Epithelial cell of proximal tubule (primary cell): Measurements from ENCODE around the gene SLAMF1. TPM values are rescaled to one million over a fixed set of nuclear protein-coding genes. Genes with fewer than 3 reads are reported as not detected.

Experiments used
- DNase-seq: peaks from one replicate; pipeline ENCODE4 v3.0.0-alpha.2; 2011; ENCODE audit warnings: low read depth
- H3K4me3 ChIP-seq: 2 replicates; pipeline ENCODE4 v1.5.1; 2011; ENCODE audit warnings: low read depth, mild to moderate bottlenecking, low read length
- total RNA-seq: library from RNA; depleted of rRNA; stranded (reverse); fragments of >200 nt; gene quantifications from 2 replicates; pipeline ENCODE4 v1.2.3, GENCODE V29; 2015
- TF ChIP-seq, protein P1 (sequence below): conservative IDR thresholded peaks from 2 replicates; pipeline ENCODE4 v1.5.1; 2012; ENCODE audit warnings: low read depth, mild to moderate bottlenecking, low read length

Gene SLAMF1
- total RNA-seq, 1 donor from 2014 or later, result not detected

DNA sequence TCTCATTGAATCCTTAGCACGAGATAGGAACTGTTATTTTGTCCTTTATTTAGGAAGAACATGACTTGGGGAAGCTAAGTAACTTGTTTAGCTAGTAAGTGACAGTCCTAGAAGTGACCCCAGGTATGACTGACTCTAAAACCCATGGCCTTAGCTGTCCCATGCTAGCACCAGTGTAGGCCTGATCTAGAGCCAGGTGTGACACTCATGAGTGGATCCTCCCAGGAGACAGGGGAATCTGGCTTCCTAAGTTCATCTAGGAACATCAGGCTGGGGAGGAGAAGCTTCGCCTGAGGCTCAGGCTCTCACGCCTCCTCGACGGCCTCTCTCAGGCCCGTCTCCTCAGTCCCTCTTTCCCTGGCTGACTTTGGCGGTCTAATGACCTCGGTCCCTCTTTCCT is 33.6 kb upstream of the SLAMF1 start:
- TF ChIP-seq, protein P1, sequence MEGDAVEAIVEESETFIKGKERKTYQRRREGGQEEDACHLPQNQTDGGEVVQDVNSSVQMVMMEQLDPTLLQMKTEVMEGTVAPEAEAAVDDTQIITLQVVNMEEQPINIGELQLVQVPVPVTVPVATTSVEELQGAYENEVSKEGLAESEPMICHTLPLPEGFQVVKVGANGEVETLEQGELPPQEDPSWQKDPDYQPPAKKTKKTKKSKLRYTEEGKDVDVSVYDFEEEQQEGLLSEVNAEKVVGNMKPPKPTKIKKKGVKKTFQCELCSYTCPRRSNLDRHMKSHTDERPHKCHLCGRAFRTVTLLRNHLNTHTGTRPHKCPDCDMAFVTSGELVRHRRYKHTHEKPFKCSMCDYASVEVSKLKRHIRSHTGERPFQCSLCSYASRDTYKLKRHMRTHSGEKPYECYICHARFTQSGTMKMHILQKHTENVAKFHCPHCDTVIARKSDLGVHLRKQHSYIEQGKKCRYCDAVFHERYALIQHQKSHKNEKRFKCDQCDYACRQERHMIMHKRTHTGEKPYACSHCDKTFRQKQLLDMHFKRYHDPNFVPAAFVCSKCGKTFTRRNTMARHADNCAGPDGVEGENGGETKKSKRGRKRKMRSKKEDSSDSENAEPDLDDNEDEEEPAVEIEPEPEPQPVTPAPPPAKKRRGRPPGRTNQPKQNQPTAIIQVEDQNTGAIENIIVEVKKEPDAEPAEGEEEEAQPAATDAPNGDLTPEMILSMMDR, result no peak
- H3K4me3 ChIP-seq, result no peak overlapping the region
- no peak for DNase-seq

DNA sequence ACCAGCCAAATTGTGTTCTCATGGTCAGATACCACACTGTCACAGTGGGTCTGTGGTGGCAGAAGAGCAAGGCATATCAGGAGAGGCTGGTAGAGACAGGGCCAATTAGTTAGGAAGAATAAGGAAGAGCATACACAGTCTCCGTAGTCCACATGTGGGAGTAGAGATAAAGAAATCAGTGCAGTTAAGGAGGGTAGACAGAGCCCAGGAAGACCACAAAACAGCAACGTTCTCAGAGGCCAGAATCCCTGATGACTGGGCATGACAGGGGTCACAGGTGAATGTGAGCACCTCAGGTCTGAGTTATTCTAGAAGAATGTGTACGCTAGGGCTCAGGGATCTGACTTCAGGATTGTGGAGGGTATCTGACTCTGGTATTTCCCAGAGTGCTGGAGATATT is 33.0 kb upstream of the SLAMF1 start:
- TF ChIP-seq, protein P1, result no peak
- H3K4me3 ChIP-seq, result no peak overlapping the region
- no peak for DNase-seq

GRCh38 chr1:160676869-160677597 is 30.2 kb upstream of the SLAMF1 start:
- TF ChIP-seq, protein P1, result no peak
- DNase-seq, result no peak
- no peak overlapping the region for H3K4me3 ChIP-seq

DNA sequence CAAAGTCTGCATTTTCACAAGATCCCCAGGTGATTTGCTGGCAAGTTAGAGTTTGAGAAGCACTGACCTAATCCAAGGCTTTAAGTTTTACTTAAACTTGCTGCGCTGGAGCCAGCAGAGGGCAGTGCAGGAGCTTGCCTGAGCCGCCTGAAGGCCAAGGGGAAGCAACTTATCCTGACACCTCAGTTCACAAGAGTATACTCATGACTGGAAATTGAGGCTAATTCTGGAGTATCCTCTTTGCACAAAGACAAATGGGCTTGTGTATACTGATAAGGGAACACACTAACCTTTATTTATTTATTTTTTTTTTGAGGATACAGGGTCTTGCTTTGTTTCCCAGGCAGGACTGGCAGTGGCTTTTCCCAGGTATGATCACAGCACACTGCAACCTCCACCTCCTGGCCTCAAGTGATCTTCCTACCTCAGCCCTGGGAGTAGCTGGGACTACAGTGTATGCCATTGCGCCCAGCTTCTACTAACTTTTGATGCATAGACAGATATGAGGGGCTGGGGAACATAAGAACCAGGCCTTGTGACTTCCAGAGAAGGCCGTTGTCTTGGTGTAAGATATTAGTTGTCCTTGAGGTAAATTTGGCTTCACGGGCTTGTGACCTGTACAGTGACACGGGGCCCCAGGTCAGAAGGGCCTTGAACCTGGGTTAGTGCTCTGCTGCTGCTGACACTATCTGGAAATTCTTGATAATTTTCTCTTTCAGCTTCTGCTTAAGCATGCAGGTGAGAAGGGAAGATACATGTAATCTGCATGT is 29.0 kb upstream of the SLAMF1 start:
- DNase-seq, result no peak
- TF ChIP-seq, protein P1, result peak; percentile 87
- H3K4me3 ChIP-seq, result no peak overlapping the region

DNA sequence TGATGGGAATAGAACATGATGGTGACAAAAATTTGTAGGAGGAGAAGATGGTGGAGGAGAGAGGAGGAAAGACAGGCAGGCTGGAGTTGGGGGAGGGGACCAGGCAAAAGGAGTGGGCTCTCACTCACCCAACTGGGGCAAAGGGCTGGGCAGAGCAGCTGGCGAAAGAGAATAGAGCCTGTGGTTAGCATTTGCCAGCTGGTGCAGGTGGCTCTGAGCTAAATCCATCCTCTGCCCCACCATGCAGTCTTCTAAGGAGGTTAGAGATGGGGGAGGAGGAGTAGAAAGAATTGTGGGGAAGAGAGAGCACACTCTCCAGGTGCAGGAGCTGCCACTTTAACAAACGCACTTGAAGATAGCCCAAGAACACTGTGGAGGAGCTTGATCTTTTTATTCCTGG is 27.6 kb upstream of the SLAMF1 start:
- TF ChIP-seq, protein P1, result no peak
- H3K4me3 ChIP-seq, result no peak overlapping the region
- no peak for DNase-seq

DNA sequence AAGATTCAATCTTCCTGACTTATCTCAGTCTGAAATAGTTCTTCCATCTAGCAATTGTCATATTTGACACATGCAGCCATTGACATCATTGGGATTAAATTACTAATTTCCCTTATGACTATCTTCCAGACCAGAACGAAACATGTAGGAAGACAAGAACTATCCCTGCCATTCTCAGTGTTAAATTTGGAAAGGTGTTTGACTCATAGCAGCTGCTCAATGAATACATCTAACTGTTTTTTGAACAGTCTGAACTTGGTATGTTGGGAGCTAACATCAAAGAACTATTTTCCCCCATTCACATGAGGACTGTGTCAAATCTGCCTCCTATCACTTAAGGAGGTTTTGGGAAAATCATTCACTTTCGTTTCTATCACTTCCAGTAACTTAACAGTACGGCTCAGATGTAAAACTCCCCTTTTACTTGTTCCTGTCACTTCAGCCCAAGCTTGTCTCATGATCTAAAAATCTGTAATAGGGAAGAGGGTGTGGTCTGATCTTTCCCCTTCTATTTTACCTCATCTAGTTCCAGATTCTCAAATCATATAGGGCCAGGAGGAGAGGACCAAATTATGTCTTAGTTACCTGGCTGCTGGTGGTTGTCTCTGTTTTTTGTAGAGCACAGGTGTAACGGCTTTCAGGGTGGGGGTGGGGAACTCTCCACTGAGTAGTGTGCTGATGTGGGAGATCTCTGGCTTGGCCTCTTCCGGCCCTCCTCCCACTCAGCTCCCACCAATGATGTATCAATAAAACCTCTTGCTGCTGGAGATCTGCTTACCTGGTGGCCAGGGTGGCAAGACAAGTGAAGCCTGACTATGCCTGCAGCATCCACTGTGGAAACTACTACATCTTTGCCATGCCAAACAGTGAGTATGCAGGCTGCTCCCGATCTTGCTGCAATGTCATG is 26.2 kb upstream of the SLAMF1 start:
- DNase-seq, result no peak
- TF ChIP-seq, protein P1, result no peak
- H3K4me3 ChIP-seq, result no peak overlapping the region
